Measurements from ENCODE around the gene LDLRAD3.

The LDLRAD3 gene

DNA sequence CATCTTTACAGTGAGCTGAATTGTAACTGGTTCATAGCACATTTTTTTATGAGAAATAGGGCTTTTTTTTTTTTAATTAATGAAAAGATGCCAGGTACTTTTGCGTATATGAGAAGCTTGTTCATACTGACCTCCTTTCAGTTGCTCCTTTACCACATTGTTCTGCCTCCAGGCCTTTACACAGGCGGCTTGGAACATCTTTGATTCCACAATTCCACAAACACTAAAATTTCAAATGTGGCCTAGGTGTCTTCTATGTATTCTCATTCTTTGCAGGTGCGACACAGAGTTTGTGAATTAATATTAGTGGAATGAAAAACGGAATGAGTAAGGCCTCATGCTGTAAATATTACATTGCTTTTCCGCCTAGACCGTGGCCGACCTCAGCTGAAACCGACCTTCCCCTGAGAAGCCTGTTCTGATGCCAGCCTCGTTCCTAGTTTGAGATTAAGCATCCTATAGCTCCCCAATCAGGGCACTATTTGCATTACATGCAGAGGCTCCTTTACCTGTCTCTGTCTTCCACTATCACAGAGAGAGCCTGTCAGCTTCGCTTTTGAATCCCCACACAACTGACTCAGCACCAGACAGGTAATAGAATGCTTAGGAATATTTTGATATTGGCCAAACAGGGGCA is 125.8 kb downstream of the LDLRAD3 start:
- ATAC-seq: no peak
- Mint-ChIP-seq H3K4me1 (no peaks in the 10 kb centered on the region), H3K9me3 (peaks cover 12% of the 10 kb centered on the region), H3K4me3 (no peak overlapping the region), H3K36me3 (no peaks in the 10 kb centered on the region), H3K27me3 (peaks cover 55% of the 10 kb centered on the region), H3K27ac (no peak overlapping the region)

DNA sequence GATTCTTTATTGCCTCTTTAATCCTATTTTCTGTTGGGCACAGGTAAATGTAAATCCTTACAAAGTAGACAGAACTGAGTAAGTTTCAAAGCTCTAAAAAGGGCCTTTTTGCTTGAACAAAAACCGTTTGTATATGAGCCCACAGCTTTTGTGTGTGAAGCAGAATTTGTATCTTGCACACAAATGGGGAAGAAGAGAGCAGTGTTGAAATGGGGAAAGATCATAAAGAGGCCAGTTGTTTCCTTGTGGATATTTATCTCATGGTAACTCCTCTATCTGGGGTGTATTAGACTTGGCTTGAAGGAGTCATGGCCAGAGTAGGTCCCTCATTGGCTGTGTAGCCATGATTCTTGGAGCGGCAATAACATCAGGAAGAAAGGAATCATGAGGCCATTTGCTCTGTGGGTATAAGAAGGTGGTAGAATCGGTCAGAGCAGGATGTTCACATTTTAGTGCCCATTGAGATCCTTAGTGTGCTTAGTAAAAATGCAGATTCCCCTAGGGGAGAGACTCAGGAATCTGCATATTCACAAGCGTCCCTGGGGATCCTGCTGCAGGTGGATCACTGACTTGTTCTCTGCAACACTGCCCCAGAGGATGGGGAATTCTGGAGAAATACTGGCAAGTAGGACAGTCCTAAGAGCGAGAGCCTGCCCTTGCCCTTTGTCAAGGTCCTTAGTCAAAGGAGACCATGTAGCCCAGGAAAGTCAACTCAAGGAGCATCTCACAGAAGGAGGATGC is 126.5 kb downstream of the LDLRAD3 start:
- no peak for ATAC-seq
- no peak overlapping the region for H3K4me3 Mint-ChIP-seq
- no peak overlapping the region for H3K27ac Mint-ChIP-seq
- H3K9me3 Mint-ChIP-seq: peaks cover 11% of the 10 kb centered on the region
- peaks cover 55% of the 10 kb centered on the region for H3K27me3 Mint-ChIP-seq
- no peaks in the 10 kb centered on the region for H3K36me3 Mint-ChIP-seq
- no peaks in the 10 kb centered on the region for H3K4me1 Mint-ChIP-seq

DNA sequence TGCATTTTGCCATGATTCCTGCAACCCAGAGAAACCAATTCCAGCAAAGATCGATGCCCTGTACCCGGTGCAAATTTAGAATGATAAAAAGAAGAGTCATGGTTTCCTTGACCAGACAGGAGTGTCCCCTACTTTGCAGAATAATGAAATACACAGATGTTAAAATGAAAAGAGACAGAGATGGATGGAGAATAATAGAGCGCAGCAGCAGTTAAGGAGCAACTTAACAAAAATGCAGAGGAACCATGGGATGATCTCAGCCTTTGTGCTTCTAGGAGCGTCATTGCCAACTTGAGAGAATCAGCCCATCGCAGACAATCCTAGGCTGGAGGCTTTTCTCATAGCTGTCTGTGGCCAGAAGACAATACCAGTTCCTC is 127.1 kb downstream of the LDLRAD3 start:
- no peak for ATAC-seq
- Mint-ChIP-seq H3K36me3 (no peaks in the 10 kb centered on the region), H3K9me3 (peaks cover 11% of the 10 kb centered on the region), H3K4me1 (no peaks in the 10 kb centered on the region), H3K27me3 (peaks cover 55% of the 10 kb centered on the region), H3K4me3 (no peak overlapping the region), H3K27ac (no peak overlapping the region)

DNA sequence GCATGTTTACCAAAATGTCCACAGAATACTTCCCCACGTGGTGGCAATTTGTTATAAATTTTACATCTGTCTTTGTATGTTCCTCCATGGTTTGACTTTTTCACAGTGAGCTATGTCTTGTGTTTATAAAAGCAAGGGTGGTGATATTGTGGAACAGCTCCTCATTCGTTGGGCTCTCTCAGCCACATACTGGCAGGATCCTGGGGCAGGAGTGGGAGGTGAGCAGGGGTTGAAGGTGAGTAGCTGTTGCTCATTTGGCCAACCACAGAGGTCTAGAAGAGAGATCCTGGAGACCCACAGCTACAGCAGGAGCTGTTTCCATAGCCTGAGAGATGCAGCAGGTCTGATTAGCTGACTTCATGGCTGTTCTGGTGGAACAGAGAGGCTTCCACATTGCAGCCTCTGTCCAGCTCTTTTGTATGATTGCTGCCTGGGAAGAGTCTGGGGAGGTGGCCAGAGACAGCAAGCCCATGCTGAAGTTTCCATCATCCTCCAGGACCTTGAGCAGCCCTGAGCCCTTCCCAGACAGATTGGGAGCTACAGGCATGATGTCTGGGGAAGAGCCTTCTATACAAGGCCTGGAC is 128.1 kb downstream of the LDLRAD3 start:
- no peak for ATAC-seq
- Mint-ChIP-seq H3K9me3 (peaks cover 8% of the 10 kb centered on the region), H3K4me3 (no peak overlapping the region), H3K27ac (no peak overlapping the region), H3K27me3 (peaks cover 44% of the 10 kb centered on the region), H3K36me3 (no peaks in the 10 kb centered on the region), H3K4me1 (no peaks in the 10 kb centered on the region)

DNA sequence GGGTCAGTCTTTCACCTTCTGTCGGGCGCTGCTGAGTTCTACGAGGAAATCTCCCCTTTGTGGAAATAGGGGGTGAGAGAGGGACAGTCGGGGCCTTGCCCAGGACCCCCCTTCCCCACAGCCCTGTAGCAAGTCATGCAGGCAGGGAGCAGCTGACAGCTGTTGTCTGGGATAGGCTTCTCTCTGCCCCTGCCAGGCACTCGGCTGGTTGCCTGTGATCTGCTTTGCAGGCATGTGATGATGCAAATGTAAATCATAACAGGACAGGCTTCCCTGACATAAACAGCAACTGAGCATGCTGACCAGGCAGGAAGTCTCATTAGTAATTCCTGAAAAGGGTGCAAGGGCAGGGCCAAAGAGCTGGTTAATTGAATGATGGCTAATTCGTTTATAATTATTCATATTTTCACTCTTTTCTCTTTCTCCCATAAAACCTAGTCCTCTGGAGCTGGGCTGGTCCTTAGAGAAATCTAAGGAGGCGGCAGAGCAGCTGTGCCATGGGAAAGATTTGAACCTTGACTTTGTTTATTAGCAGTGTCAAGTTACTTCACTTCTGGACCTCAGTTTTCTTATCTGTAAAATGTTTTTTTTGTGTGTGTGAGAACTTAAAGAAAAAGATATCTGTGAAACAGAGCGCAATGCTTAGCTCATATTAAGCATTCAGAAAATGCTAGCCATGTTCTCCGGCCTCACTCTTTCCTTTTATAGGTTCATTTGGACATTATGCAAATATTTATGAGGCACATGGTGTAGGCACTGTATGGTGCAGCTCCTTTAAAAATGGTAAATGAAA is 129.7 kb downstream of the LDLRAD3 start:
- no peak for ATAC-seq

DNA sequence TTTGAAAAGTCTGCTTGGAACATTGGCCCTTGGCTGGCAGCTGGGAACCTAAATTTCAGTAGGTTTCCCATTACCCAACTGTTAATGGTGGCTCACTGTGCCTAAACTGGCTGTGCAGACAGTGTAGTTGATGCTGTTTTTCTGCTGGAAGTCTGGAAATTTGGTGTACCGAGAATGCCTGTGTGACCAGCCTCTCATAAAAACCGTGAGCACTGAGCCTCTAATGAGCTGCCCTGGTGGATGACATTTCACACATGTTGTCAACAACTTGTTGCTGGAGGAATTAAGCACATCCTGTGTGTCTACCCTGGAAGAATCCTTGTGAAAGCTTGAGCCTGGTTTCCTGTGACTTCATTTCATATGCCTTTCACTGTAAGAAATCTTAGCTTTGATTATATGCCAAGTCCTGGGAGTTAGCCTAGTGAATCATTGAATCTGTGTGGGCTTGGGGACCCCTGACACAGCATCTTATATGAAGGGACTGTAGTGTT is 131.1 kb downstream of the LDLRAD3 start:
- ATAC-seq: no peak
- no peak overlapping the region for H3K4me3 Mint-ChIP-seq
- H3K27me3 Mint-ChIP-seq: peaks cover 39% of the 10 kb centered on the region
- H3K9me3 Mint-ChIP-seq: peaks cover 4% of the 10 kb centered on the region
- H3K36me3 Mint-ChIP-seq: no peaks in the 10 kb centered on the region
- no peak overlapping the region for H3K27ac Mint-ChIP-seq
- no peaks in the 10 kb centered on the region for H3K4me1 Mint-ChIP-seq

More for the DNA sequence above, 129.7 kb downstream of the LDLRAD3 start:
- H3K9me3 Mint-ChIP-seq: peaks cover 8% of the 10 kb centered on the region
- no peaks in the 10 kb centered on the region for H3K4me1 Mint-ChIP-seq
- no peak overlapping the region for H3K27ac Mint-ChIP-seq
- H3K27me3 Mint-ChIP-seq: peaks cover 42% of the 10 kb centered on the region
- H3K4me3 Mint-ChIP-seq: no peak overlapping the region
- no peaks in the 10 kb centered on the region for H3K36me3 Mint-ChIP-seq

DNA sequence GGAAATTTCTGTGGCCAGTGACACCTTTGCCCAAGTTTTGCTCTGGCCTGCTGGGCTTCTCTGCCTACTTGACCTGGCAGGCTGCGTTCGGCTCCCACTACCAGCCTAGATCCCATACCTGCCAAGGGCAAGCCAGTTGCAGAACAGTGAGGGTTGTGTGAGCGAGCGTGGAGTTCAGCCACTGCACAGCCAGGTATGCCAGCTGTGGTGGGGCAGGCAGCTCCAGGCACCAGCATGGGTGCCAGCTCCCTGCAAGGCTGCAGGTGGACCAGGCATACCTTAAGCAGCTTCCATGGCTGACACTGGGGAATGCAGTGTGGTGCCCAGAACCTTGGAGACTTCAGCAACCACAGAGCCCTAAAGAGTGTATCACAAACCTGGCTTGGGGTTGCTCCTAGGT is 133.5 kb downstream of the LDLRAD3 start:
- no peaks in the 10 kb centered on the region for H3K4me1 Mint-ChIP-seq
- no peaks in the 10 kb centered on the region for H3K36me3 Mint-ChIP-seq
- H3K27me3 Mint-ChIP-seq: peaks cover 17% of the 10 kb centered on the region
- no peak overlapping the region for H3K4me3 Mint-ChIP-seq
- ATAC-seq: no peak
- peaks cover 4% of the 10 kb centered on the region for H3K9me3 Mint-ChIP-seq
- no peak overlapping the region for H3K27ac Mint-ChIP-seq

DNA sequence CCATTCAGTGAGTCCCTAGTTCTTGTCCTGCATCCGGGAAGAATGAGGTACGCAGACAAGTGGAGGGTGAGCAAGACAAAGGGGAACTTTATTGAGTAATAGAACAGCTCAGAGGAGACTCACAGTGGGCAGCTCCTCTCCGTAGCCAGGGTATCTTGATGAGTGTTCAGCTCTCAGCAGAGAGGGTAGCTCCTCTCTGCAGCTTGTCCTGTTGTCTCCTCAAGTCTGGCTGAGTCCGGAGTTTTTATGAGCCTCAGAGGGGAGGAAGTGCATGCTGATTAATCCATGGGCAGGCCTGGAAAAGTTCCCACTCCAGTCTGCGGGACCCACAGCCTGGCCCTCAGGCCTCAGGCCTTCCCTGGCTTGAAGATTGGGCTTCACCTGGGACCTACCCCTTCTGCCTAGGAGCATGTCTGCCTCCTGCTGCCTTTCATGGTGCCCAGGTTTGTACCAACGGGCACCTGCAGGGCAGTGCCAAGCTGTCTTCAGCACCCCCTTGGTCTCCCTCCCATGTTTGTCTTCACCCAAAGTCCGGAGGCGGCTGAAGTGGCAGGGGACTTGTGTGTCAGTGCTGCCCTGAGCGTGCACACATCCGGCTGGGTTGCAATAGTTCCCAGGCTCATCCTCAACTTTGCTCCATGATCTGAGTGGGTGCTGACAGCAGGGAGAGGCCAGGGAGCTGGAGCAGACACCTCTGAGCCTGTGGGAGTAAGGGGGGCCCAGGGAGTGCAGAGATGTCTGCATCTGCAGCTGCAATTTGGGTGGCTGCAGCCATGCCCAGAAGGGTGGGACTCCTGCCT is 134.2 kb downstream of the LDLRAD3 start:
- no peak for ATAC-seq
- Mint-ChIP-seq H3K27ac (no peak overlapping the region), H3K4me1 (no peaks in the 10 kb centered on the region), H3K27me3 (peaks cover 10% of the 10 kb centered on the region), H3K9me3 (peaks cover 8% of the 10 kb centered on the region), H3K36me3 (no peaks in the 10 kb centered on the region), H3K4me3 (no peak overlapping the region)

DNA sequence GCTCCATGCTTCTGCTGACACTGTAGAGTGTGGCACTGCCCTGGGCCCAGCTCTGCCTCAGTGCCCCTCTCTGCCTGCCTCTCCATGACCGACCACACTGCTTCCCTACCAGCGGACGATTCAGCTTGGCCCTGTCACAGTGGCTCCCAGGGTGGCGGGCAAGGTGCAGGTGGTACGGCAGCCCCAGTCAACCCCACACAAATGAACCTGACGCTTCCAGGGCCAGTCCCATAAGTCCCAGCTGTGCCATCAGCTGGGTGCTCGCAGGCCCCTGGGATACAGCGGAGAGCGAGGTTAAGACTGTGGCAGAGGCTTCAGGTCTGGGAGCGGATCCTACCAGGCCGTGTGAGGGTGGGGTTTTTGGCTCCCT is 134.8 kb downstream of the LDLRAD3 start:
- H3K36me3 Mint-ChIP-seq: no peaks in the 10 kb centered on the region
- no peaks in the 10 kb centered on the region for H3K4me1 Mint-ChIP-seq
- H3K27ac Mint-ChIP-seq: no peak overlapping the region
- peaks cover 8% of the 10 kb centered on the region for H3K27me3 Mint-ChIP-seq
- H3K9me3 Mint-ChIP-seq: peaks cover 8% of the 10 kb centered on the region
- no peak overlapping the region for H3K4me3 Mint-ChIP-seq
- no peak for ATAC-seq

DNA sequence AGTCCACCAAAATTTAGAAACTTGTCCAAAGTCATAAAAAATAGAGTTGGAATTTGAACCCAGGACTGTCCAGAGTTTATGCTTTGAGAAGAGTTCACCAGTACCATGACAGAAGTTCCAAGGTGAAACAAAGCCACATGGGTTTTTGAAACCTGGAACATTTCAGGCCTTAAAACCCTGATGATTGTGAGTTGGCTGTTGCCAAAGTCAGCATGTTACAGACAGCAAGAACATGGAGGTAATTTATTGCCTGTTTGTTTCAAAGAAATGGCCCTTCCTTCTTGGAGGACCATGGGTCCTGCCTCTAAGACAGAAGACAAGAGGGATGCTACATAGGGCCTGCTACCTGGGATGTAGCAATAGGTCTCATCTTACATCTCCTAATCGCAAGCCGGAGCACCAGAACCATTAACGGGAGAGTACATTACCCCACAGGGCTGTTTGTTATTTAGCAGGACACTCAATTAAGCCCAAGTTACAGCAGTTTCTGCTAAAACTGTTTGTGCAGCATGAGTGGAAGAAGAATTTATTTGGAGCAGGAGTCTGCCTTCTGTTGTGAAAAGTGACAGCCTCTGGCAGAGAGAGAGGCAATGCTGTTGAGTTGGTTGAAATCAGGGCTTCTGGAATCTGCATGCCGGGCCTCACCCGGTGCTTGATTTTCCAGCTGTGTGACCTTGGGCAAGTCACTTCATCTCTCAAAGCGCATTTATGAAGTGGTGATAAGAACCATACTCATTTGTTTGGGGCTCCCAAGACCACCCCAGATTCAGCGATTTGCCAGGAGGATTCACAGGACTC is 136.2 kb downstream of the LDLRAD3 start:
- Mint-ChIP-seq H3K9me3 (peaks cover 8% of the 10 kb centered on the region), H3K27me3 (no peaks in the 10 kb centered on the region), H3K36me3 (no peaks in the 10 kb centered on the region), H3K4me3 (no peak overlapping the region), H3K27ac (no peak overlapping the region), H3K4me1 (no peaks in the 10 kb centered on the region)
- ATAC-seq: no peak

DNA sequence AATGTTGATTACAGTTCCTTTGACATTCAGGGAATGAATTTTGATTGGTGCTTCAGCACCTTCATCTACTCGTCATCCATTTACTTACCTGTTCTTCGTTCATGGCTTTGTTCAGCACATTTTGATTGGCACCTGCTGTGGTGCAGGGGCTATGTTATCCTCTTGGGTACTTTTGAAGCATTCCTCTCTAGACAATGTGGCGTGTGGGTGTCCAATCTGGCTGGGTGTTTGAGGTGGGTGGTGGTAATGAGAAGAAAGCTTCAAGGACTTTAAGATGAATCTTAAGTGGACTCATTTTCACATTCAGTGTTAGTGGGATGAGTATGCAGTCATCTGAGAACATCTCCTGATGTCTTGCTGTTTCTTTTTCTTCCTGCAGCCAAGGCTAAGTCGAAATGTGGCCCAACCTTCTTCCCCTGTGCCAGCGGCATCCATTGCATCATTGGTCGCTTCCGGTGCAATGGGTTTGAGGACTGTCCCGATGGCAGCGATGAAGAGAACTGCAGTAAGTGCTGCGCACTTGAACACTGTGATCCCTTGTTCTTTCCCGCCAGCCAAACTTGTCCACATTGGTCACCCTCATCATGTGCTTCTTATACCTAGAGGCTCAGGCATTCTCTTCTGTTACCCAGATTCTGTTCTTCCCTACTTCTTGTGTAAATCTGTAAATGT is 137.5 kb downstream of the LDLRAD3 start:
- Mint-ChIP-seq H3K4me3 (no peak overlapping the region), H3K27me3 (no peaks in the 10 kb centered on the region), H3K27ac (no peak overlapping the region), H3K9me3 (peaks cover 12% of the 10 kb centered on the region), H3K36me3 (no peaks in the 10 kb centered on the region), H3K4me1 (no peaks in the 10 kb centered on the region)
- ATAC-seq: no peak

DNA sequence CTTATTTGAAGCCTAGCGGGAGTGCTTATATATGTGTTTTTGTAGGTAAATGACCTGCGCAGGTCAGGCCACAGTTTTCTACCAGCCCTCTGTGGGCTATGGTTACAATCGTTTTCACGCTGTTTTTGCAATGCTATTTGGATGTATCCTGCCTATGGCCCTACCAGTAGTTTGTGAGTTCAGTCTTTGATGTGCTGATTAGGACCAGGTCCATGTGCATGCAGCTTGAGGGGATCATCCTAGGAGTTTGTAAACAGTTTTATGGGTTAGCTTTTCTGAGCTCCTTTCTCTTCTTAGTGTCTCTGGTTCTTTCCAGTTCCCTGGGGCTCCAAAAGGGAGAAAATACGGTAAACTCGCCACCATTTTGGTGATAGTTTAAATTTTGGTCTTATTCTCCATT is 142.5 kb downstream of the LDLRAD3 start:
- Mint-ChIP-seq H3K27me3 (peaks cover 15% of the 10 kb centered on the region), H3K4me1 (no peaks in the 10 kb centered on the region), H3K27ac (no peak overlapping the region), H3K4me3 (no peak overlapping the region), H3K36me3 (no peaks in the 10 kb centered on the region), H3K9me3 (peaks cover 12% of the 10 kb centered on the region)
- no peak for ATAC-seq

DNA sequence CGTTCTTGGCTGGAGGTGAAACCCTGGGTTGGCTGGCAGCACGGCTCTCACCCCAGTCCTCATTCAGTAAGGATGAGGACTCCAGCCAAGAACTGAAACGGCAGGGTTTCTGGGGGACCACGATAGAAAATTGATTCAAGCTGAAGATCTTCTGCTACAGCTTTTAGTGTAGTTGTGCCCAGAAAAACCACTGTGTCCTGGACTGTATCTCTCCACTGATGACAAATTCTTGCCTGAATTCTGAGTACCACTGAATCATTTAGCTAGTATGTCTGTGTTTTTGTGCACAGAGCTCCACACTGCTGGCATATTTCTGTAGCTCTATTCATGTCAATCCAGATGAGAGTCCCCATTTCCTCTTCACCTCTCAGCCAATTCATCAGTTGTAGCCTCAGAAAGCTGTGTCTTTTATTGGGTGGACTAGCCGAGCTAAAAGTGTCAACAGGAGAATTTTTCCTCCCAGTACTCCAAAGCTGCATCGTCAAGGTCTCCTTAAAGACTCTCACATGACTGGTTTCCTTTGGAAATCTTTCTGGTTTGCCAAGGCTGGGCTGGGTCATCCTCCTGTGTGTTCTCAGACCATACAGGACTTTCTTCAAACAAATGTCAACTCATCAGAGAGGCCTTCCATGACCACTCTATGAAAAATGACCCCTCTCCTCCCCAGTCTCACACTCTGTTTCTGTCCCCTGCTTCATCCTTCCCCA is 144.6 kb downstream of the LDLRAD3 start:
- H3K27me3 Mint-ChIP-seq: peaks cover 15% of the 10 kb centered on the region
- H3K4me3 Mint-ChIP-seq: no peak overlapping the region
- peaks cover 8% of the 10 kb centered on the region for H3K9me3 Mint-ChIP-seq
- no peaks in the 10 kb centered on the region for H3K4me1 Mint-ChIP-seq
- ATAC-seq: no peak
- no peak overlapping the region for H3K27ac Mint-ChIP-seq
- H3K36me3 Mint-ChIP-seq: no peaks in the 10 kb centered on the region
